ENCODE measurements around the gene NOTCH1. TPM values are rescaled to one million over a fixed set of nuclear protein-coding genes. Genes with fewer than 3 reads are reported as not detected.

Gene NOTCH1
- total RNA-seq, 2 donors from 2014 or later: 23.4 to 24.2 TPM

DNA sequence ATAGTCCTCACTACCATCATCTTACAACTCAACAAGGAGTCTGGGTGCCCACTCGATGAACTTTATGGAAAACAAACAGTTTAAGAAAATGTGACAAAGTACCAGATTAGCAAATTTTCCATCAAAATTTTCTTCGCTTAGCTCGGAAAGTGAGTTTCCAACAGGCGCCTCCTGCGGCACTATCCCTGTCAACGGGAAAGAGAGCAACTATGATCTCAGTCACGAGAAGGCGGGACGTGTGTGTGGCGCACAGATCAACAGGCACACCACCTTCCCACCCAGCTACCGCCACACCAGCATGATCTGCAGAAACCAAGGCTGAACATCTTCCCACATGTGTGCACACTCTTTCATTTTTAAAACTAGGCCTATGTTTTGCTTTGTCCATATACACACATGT, 92.5 kb downstream of the NOTCH1 start:
- no peak overlapping the region for H3K27ac ChIP-seq (ENCODE audit: low read depth, low read length)
- no peak for DNase-seq
- Mint-ChIP-seq H3K27me3 (ENCODE audit: insufficient read depth) (no peaks in the 10 kb centered on the region), H3K4me3 (no peak overlapping the region), H3K36me3 (ENCODE audit: low read depth) (peaks cover 73% of the 10 kb centered on the region), H3K4me1 (no peaks in the 10 kb centered on the region), H3K27ac (peak overlapping the region; percentile 30), H3K9me3 (no peaks in the 10 kb centered on the region)
- no peaks in the 10 kb centered on the region for H3K9me3 ChIP-seq (ENCODE audit: control insufficient read depth, low read length)
- TF ChIP-seq, protein P1, sequence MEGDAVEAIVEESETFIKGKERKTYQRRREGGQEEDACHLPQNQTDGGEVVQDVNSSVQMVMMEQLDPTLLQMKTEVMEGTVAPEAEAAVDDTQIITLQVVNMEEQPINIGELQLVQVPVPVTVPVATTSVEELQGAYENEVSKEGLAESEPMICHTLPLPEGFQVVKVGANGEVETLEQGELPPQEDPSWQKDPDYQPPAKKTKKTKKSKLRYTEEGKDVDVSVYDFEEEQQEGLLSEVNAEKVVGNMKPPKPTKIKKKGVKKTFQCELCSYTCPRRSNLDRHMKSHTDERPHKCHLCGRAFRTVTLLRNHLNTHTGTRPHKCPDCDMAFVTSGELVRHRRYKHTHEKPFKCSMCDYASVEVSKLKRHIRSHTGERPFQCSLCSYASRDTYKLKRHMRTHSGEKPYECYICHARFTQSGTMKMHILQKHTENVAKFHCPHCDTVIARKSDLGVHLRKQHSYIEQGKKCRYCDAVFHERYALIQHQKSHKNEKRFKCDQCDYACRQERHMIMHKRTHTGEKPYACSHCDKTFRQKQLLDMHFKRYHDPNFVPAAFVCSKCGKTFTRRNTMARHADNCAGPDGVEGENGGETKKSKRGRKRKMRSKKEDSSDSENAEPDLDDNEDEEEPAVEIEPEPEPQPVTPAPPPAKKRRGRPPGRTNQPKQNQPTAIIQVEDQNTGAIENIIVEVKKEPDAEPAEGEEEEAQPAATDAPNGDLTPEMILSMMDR (conservative IDR thresholded peaks at IDR 0.05): no peak
- no peaks in the 10 kb centered on the region for H3K27me3 ChIP-seq (ENCODE audit: control insufficient read depth, insufficient read depth, low read length, poor library complexity, severe bottlenecking)
- H3K9ac ChIP-seq (ENCODE audit: extremely low read depth, low read length, poor library complexity, severe bottlenecking): no peak overlapping the region
- peaks cover 85% of the 10 kb centered on the region for H3K36me3 ChIP-seq (ENCODE audit: control insufficient read depth, insufficient read depth, low read length)
- H3K4me1 ChIP-seq (ENCODE audit: control insufficient read depth, insufficient read depth, low read length): no peaks in the 10 kb centered on the region
- H3K4me3 ChIP-seq (ENCODE audit: low read length): no peak overlapping the region
- 92 to 96% methylated on average over 10 to 11 of the region's 11 CpGs for WGBS, 2 experiments (ENCODE audit: insufficient coverage in 1 of 2, insufficient read length in 1 of 2)

DNA sequence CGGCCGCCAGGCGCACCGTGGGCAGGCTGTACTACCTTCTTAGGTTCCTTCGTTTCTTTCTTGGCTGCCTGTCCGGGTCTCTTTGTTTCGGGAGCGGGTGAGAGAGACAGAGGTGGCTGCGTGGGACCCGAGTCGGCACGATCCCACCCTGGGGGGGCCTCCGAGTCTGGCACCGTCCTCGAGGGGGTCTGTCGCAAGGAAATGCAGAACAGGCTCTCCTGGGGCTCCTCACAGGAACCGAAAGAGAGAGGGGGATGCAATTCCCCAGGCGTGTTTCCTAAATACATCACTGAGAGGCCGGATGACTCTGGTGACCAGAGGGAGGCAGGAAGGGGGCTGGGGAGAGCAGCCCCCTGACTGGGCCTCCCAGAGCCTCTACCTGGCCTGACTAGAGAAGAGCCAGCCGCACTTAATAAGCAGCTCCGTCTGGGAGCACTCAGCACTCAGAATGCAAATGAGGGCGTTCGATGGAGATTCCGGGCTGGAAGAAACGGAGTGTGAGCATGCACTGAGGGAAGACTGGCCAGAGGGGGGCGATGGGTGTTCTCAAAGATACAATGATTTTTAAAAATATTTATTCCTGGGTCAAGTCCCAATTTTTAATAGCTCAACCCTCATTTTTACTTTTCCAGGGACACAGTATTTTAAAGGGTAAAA, 94.5 kb downstream of the NOTCH1 start:
- WGBS, 2 experiments (ENCODE audit: insufficient coverage in 1 of 2, insufficient read length in 1 of 2): 94 to 95% methylated on average over 15 to 26 of the region's 26 CpGs
- Mint-ChIP-seq H3K27ac (no peak overlapping the region), H3K9me3 (no peaks in the 10 kb centered on the region), H3K4me3 (no peak overlapping the region), H3K36me3 (ENCODE audit: low read depth) (peaks cover 74% of the 10 kb centered on the region), H3K27me3 (ENCODE audit: insufficient read depth) (no peaks in the 10 kb centered on the region), H3K4me1 (no peaks in the 10 kb centered on the region)
- Histone ChIP-seq H3K36me3 (ENCODE audit: control insufficient read depth, insufficient read depth, low read length) (peaks cover 85% of the 10 kb centered on the region), H3K4me1 (ENCODE audit: control insufficient read depth, insufficient read depth, low read length) (no peaks in the 10 kb centered on the region), H3K27me3 (ENCODE audit: control insufficient read depth, insufficient read depth, low read length, poor library complexity, severe bottlenecking) (no peaks in the 10 kb centered on the region), H3K4me3 (ENCODE audit: low read length) (no peak overlapping the region), H3K9me3 (ENCODE audit: control insufficient read depth, low read length) (no peaks in the 10 kb centered on the region), H3K27ac (ENCODE audit: low read depth, low read length) (no peak overlapping the region), H3K9ac (ENCODE audit: extremely low read depth, low read length, poor library complexity, severe bottlenecking) (no peak overlapping the region)
- TF ChIP-seq, protein P1 (conservative IDR thresholded peaks at IDR 0.05): peak; percentile 45
- DNase-seq: peak; percentile 62

DNA sequence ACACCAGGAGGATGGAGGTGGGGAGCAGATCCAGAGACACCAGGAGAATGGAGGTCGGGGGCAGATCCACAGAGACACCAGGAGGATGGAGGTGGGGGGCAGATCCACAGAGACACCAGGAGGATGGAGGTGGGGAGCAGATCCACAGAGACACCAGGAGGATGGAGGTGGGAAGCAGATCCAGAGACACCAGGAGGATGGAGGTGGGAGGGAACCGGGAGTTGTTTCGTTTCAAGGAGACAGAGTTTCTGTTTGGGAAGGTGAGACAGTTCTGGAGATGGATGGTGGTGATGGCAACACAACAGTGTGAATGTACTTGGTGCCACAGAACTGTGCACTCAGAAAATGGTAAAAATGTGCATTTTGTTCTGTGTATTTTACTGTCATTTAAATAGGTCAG, 97.2 kb downstream of the NOTCH1 start:
- Histone ChIP-seq H3K36me3 (ENCODE audit: control insufficient read depth, insufficient read depth, low read length) (peaks cover 85% of the 10 kb centered on the region), H3K9me3 (ENCODE audit: control insufficient read depth, low read length) (no peaks in the 10 kb centered on the region), H3K27me3 (ENCODE audit: control insufficient read depth, insufficient read depth, low read length, poor library complexity, severe bottlenecking) (no peaks in the 10 kb centered on the region), H3K27ac (ENCODE audit: low read depth, low read length) (no peak overlapping the region), H3K4me1 (ENCODE audit: control insufficient read depth, insufficient read depth, low read length) (no peaks in the 10 kb centered on the region), H3K4me3 (ENCODE audit: low read length) (no peak overlapping the region), H3K9ac (ENCODE audit: extremely low read depth, low read length, poor library complexity, severe bottlenecking) (no peak overlapping the region)
- H3K9me3 Mint-ChIP-seq: no peaks in the 10 kb centered on the region
- TF ChIP-seq, protein P1 (conservative IDR thresholded peaks at IDR 0.05): no peak
- no peaks in the 10 kb centered on the region for H3K4me1 Mint-ChIP-seq
- H3K36me3 Mint-ChIP-seq (ENCODE audit: low read depth): peaks cover 74% of the 10 kb centered on the region
- H3K4me3 Mint-ChIP-seq: no peak overlapping the region
- DNase-seq: no peak
- H3K27ac Mint-ChIP-seq: no peak overlapping the region
- no peaks in the 10 kb centered on the region for H3K27me3 Mint-ChIP-seq (ENCODE audit: insufficient read depth)
- 92 to 100% methylated on average over 3 of the region's 3 CpGs for WGBS, 2 experiments (ENCODE audit: insufficient coverage in 1 of 2, insufficient read length in 1 of 2)

Data from endodermal cell (in vitro differentiated cells).